H1 (cell line): ENCODE measurements around the gene GSE1. TPM values are rescaled to one million over a fixed set of nuclear protein-coding genes. Genes with fewer than 3 reads are reported as not detected.

Experiments
- CTCF ChIA-PET: fragments of 300-600 bp; sonication (Branson Sonifier 250); formaldehyde crosslinking; loops from one replicate; lab custom pipeline; 2021; ENCODE audit not compliant: partially characterized antibody; lab: Charles Lee
- POLR2A ChIA-PET: fragments of 300-600 bp; sonication (Branson Sonifier 250); formaldehyde crosslinking; loops from one replicate; lab custom pipeline; 2021; ENCODE audit warnings: inconsistent platforms; ENCODE audit not compliant: partially characterized antibody; lab: Charles Lee
- DNase-seq, 2 experiments: peaks; one replicate each; pipeline versions ENCODE4 v3.0.0 to v3.0.0-alpha.2; 2010 to 2022; ENCODE audit warnings: low spot score in 2 of 2, low read depth in 1 of 2, mixed read lengths in 1 of 2
- FAIRE-seq: peaks from 2 replicates; lab custom pipeline; 2011; peaks lifted over from hg19 to GRCh38; lab: Jason Lieb, UNC
- H2AFZ ChIP-seq: 2 replicates; pipeline ENCODE4 v1.8.1; 2012; ENCODE audit warnings: low read length, inconsistent platforms
- H2AK5ac ChIP-seq: 2 replicates; pipeline ENCODE4 v1.6.1; 2013; ENCODE audit warnings: low read depth, low read length
- H2BK120ac ChIP-seq: replicated peaks from 2 replicates; pipeline ENCODE3; 2013; ENCODE audit warnings: low read depth, low read length, inconsistent platforms
- H2BK12ac ChIP-seq: 2 replicates; pipeline ENCODE4 v1.6.1; 2013; ENCODE audit warnings: low read depth, low read length
- H2BK15ac ChIP-seq: 2 replicates; pipeline ENCODE4 v1.6.1; 2013; ENCODE audit warnings: low read length
- H2BK20ac ChIP-seq: 2 replicates; pipeline ENCODE4 v1.6.1; 2013; ENCODE audit warnings: low read length
- H2BK5ac ChIP-seq: 2 replicates; pipeline ENCODE4 v1.6.1; 2013; ENCODE audit warnings: low read depth, low read length
- H3K14ac ChIP-seq: 2 replicates; pipeline ENCODE4 v1.6.1; 2013; ENCODE audit warnings: inconsistent platforms; ENCODE audit not compliant: insufficient read length
- H3K18ac ChIP-seq: 2 replicates; pipeline ENCODE4 v1.6.1; 2013; ENCODE audit warnings: low read length; ENCODE audit errors: extremely low read depth
- H3K23ac ChIP-seq: 2 replicates; pipeline ENCODE4 v1.6.1; 2013; ENCODE audit warnings: inconsistent platforms; ENCODE audit not compliant: insufficient read length
- H3K23me2 ChIP-seq: 2 replicates; pipeline ENCODE4 v1.6.1; 2013; ENCODE audit warnings: low read depth, low read length
- H3K27ac ChIP-seq: 2 replicates; pipeline ENCODE4 v1.6.1; 2011; ENCODE audit warnings: low read depth, low read length, inconsistent platforms
- H3K27me3 ChIP-seq, 4 experiments: replicated peaks in 1 of 4; 1 replicate in 1 of 4; 2 replicates in 3 of 4; pipeline versions ENCODE4 v1.6.1 to v1.8.1; 2011 to 2013; ENCODE audit warnings: low read length in 3 of 4, mild to moderate bottlenecking in 3 of 4, inconsistent platforms in 2 of 4, mixed read lengths in 2 of 4, moderate library complexity in 1 of 4; ENCODE audit not compliant: control insufficient read depth in 3 of 4, insufficient read depth in 3 of 4; ENCODE audit errors: extremely low read depth in 1 of 4
- H3K36me3 ChIP-seq, 4 experiments: 2 replicates each; pipeline versions ENCODE4 v1.6.1 to v1.8.1; 2011 to 2013; ENCODE audit warnings: mild to moderate bottlenecking in 4 of 4, low read length in 3 of 4, moderate library complexity in 2 of 4, control low read depth in 1 of 4, inconsistent platforms in 1 of 4; ENCODE audit not compliant: insufficient read depth in 4 of 4, control insufficient read depth in 2 of 4
- H3K4ac ChIP-seq: replicated peaks from 2 replicates; pipeline ENCODE3; 2013; ENCODE audit warnings: low read length, low read depth, mixed read lengths, inconsistent platforms; ENCODE audit not compliant: insufficient read length
- H3K4me1 ChIP-seq, 4 experiments: replicated peaks in 1 of 4; 1 replicate in 1 of 4; 2 replicates in 3 of 4; pipeline versions ENCODE4 v1.6.1 to v1.8.1; 2011 to 2013; ENCODE audit warnings: low read length in 3 of 4, inconsistent platforms in 2 of 4, mixed read lengths in 1 of 4; ENCODE audit not compliant: insufficient read depth in 4 of 4, control insufficient read depth in 3 of 4
- H3K4me2 ChIP-seq, 2 experiments: 2 replicates each; pipeline versions ENCODE4 v1.6.1 to v1.8.1; 2011 to 2013; ENCODE audit warnings: low read depth in 2 of 2, low read length in 2 of 2, control low read depth in 1 of 2, inconsistent platforms in 1 of 2, mild to moderate bottlenecking in 1 of 2; ENCODE audit not compliant: insufficient read depth in 1 of 2
- H3K4me3 ChIP-seq, 4 experiments: fragments of 200-600, 300-600 bp in 1 of 4; sonication (generic), shearing (Covaris generic), sonication (Bioruptor Twin) in 1 of 4; 2 replicates each; pipeline versions ENCODE4 v1.5.1 to v1.8.1; 2011 to 2016; ENCODE audit warnings: low read length in 4 of 4, low read depth in 3 of 4, control low read depth in 2 of 4, inconsistent platforms in 2 of 4, mild to moderate bottlenecking in 2 of 4, mixed read lengths in 1 of 4, moderate library complexity in 1 of 4; ENCODE audit not compliant: insufficient read depth in 2 of 4; ENCODE audit errors: extremely low read depth in 1 of 4
- H3K56ac ChIP-seq: replicated peaks from 2 replicates; pipeline ENCODE3; 2013; ENCODE audit warnings: low read depth, mild to moderate bottlenecking, mixed read lengths, low read length, inconsistent platforms; ENCODE audit not compliant: insufficient read length
- H3K79me1 ChIP-seq: 2 replicates; pipeline ENCODE4 v1.6.1; 2013; ENCODE audit warnings: low read depth, low read length, control low read depth
- H3K79me2 ChIP-seq, 2 experiments: 2 replicates each; pipeline versions ENCODE4 v1.6.1 to v1.8.1; 2012 to 2013; ENCODE audit warnings: low read length in 2 of 2, mild to moderate bottlenecking in 2 of 2, inconsistent platforms in 1 of 2; ENCODE audit not compliant: insufficient read depth in 2 of 2, control insufficient read depth in 1 of 2
- H3K9ac ChIP-seq, 4 experiments: replicated peaks in 1 of 4; 1 replicate in 1 of 4; 2 replicates in 3 of 4; pipeline versions ENCODE4 v1.6.1 to v1.8.1; 2011 to 2013; ENCODE audit warnings: low read depth in 3 of 4, low read length in 3 of 4, control low read depth in 2 of 4, mild to moderate bottlenecking in 2 of 4, moderate library complexity in 2 of 4, inconsistent platforms in 1 of 4; ENCODE audit errors: extremely low read depth in 1 of 4
- H3K9me3 ChIP-seq, 2 experiments: 2 replicates each; pipeline versions ENCODE4 v1.6.1 to v1.8.1; 2012 to 2013; ENCODE audit warnings: mild to moderate bottlenecking in 2 of 2, moderate library complexity in 2 of 2, control low read depth in 1 of 2, inconsistent platforms in 1 of 2, low read depth in 1 of 2, low read length in 1 of 2, mixed read lengths in 1 of 2; ENCODE audit not compliant: insufficient read depth in 2 of 2
- H4K20me1 ChIP-seq, 2 experiments: replicated peaks in 1 of 2; 2 replicates each; pipeline versions ENCODE3 to v1.8.1; 2011 to 2013; ENCODE audit warnings: inconsistent platforms in 2 of 2, low read length in 2 of 2, mild to moderate bottlenecking in 1 of 2; ENCODE audit not compliant: insufficient read depth in 2 of 2, control insufficient read depth in 1 of 2
- H4K5ac ChIP-seq: 2 replicates; pipeline ENCODE4 v1.6.1; 2013; ENCODE audit warnings: low read length, low read depth, mixed read lengths, inconsistent platforms; ENCODE audit not compliant: insufficient read length
- H4K8ac ChIP-seq: 2 replicates; pipeline ENCODE4 v1.8.0; 2013; ENCODE audit warnings: mild to moderate bottlenecking, moderate library complexity, low read length, inconsistent platforms; ENCODE audit not compliant: insufficient read depth; ENCODE audit errors: extremely low read depth
- H4K91ac ChIP-seq: replicated peaks from 2 replicates; pipeline ENCODE3; 2013; ENCODE audit warnings: low read length, mixed read lengths, inconsistent platforms; ENCODE audit not compliant: insufficient read length
- ATF3 ChIP-seq: IDR thresholded peaks from 2 replicates; pipeline ENCODE4 v1.6.1; 2011; ENCODE audit warnings: low read depth, mild to moderate bottlenecking, low read length; ENCODE audit not compliant: insufficient read depth
- CEBPB ChIP-seq: IDR thresholded peaks from 2 replicates; pipeline ENCODE4 v1.6.1; 2012; ENCODE audit warnings: low read depth, low read length
- CTBP2 ChIP-seq: IDR thresholded peaks from 2 replicates; pipeline ENCODE4 v1.7.0; 2011; ENCODE audit warnings: borderline replicate concordance, mild to moderate bottlenecking, moderate library complexity, mixed read lengths, low read length; ENCODE audit not compliant: insufficient read depth, insufficient read length
- GABPA ChIP-seq: IDR thresholded peaks from 2 replicates; pipeline ENCODE4 v1.6.1; 2011; ENCODE audit warnings: mild to moderate bottlenecking, low read length, moderate library complexity, borderline replicate concordance; ENCODE audit not compliant: insufficient read depth
- JUN ChIP-seq: IDR thresholded peaks from 2 replicates; pipeline ENCODE4 v1.6.1; 2011; ENCODE audit warnings: low read depth, mild to moderate bottlenecking, improper control_type of control experiment, low read length
- MAX ChIP-seq: IDR thresholded peaks from 2 replicates; pipeline ENCODE4 v1.6.1; 2012; ENCODE audit warnings: inconsistent platforms
- NANOG ChIP-seq: IDR thresholded peaks from 2 replicates; pipeline ENCODE4 v1.6.1; 2011; ENCODE audit warnings: low read length, low read depth, mild to moderate bottlenecking, inconsistent platforms; ENCODE audit not compliant: insufficient read depth, poor library complexity, severe bottlenecking
- USF2 ChIP-seq: IDR thresholded peaks from 2 replicates; pipeline ENCODE4 v1.6.1; 2011; ENCODE audit warnings: low read length, improper control_type of control experiment
- WGBS, 2 experiments: shearing (Covaris generic) in 1 of 2; methylation state at CpG; one replicate each; pipeline versions ENCODE4 v1.1.6 to v1.1.7; 2013 to 2015; ENCODE audit warnings: low lambda C conversion rate in 2 of 2, mixed read lengths in 2 of 2, inconsistent platforms in 1 of 2, low coverage in 1 of 2, missing lambda C conversion rate in 1 of 2; ENCODE audit not compliant: insufficient replicate concordance in 2 of 2, insufficient coverage in 1 of 2, insufficient read length in 1 of 2; ENCODE audit errors: extremely low coverage in 1 of 2, missing lambda C conversion rate in 1 of 2; 5-methylcytosine and 5-hydroxymethylcytosine counted together
- polyA plus RNA-seq, 7 experiments: library from polyadenylated mRNA; depleted of rRNA in 3 of 7; stranded (reverse) in 5 of 7; unstranded in 2 of 7; fragments of >200 nt in 5 of 7; fragments of 200-250 nt in 2 of 7; gene quantifications; 1 replicate in 5 of 7; 2 replicates in 1 of 7; 4 replicates in 1 of 7; pipeline versions ENCODE4 v1.2.1 to v1.2.3, GENCODE V29; 2011 to 2013; ENCODE audit warnings: missing spikeins in 2 of 7, mixed read lengths in 2 of 7
- total RNA-seq: library from RNA; stranded (reverse); fragmentation: NEBNext Ultra II Directional; extraction: Animal tissue kit (Norgen Biotek cat#: 25700); gene quantifications from 2 replicates; pipeline ENCODE4 v1.2.1, GENCODE V29; 2021

The GSE1 gene
- total and polyA plus RNA-seq, 2 of the 8 experiments (the other 6 are each of a cell fraction or from before 2014, with no cell fraction given): 26.0 to 65.6 TPM

- H3K4me1 ChIP-seq: peaks cover 0 to 21% (median 12%) of the 10 kb centered on the region in 4 experiments; a peak in 6 of 7 replicates
- H3K79me1 ChIP-seq: peaks cover 44% of the 10 kb centered on the region
- H4K8ac ChIP-seq: peak overlapping the region; percentile 72; the same call in 1 of the 2 replicates
- H3K4ac ChIP-seq: no peak overlapping the region
- H2AFZ ChIP-seq: no peak overlapping the region
- H3K79me2 ChIP-seq: peaks cover 30 to 100% of the 10 kb centered on the region in 2 experiments
- peak overlapping the region; percentile 78 for H3K18ac ChIP-seq
- H3K4me3 ChIP-seq: peak overlapping the region in 3 of 4 experiments; percentile 20 to 50 (median 21); a peak in 5 of 8 replicates
- peak overlapping the region; percentile 19 to 69 for H3K4me2 ChIP-seq
- no peak overlapping the region for H4K5ac ChIP-seq
- H2BK12ac ChIP-seq: no peak overlapping the region
- H3K9ac ChIP-seq: no peak overlapping the region
- TF ChIP-seq USF2: peak; percentile 43; the same call in 1 of the 2 replicates
- 0 out of 2 replicates have a peak, but pooled peaks have one; percentile 15 for TF ChIP-seq ATF3
- TF ChIP-seq CTBP2: no peak
- peak; percentile 64 for TF ChIP-seq NANOG
- TF ChIP-seq JUN: no peak
- TF ChIP-seq GABPA: peak; percentile 62; the same call in 1 of the 2 replicates
- no peak for TF ChIP-seq CEBPB
- peak; percentile 59 for TF ChIP-seq MAX
- TF ChIP-seq, all 59 proteins: peak for 5
- no peak overlapping the region; the same call in 1 of the 2 replicates for H3K27ac ChIP-seq
- H2BK120ac ChIP-seq: no peak overlapping the region
- H2BK20ac ChIP-seq: no peak overlapping the region
- H3K14ac ChIP-seq: no peak overlapping the region
- H3K9me3 ChIP-seq: peaks cover 9 to 10% of the 10 kb centered on the region in 2 experiments; a peak in 3 of 4 replicates
- peaks cover 69 to 73% of the 10 kb centered on the region in 2 experiments for H4K20me1 ChIP-seq
- H3K36me3 ChIP-seq: peaks cover 0 to 6% (median 2%) of the 10 kb centered on the region in 4 experiments; a peak in 3 of 8 replicates
- no peak overlapping the region for H2BK5ac ChIP-seq
- H3K27me3 ChIP-seq: no peaks in the 10 kb centered on the region; a peak in 1 of 7 replicates
- no peak overlapping the region for H4K91ac ChIP-seq
- no peak overlapping the region for H2BK15ac ChIP-seq
- 14% methylated on average over 29 of the region's 37 CpGs; no CpG with 5 or more reads in 1 of the 2 experiments for WGBS, 2 experiments
- ChIA-PET POLR2A (interaction anchor here (1.1 to 3.7 kb wide), 3 partner anchors 10 to 16 kb away, joined by 3 to 19 read pairs (median 3); no protein-coding TSS in a partner anchor), CTCF (interaction anchor here (0.6 to 7.2 kb wide), 13 partner anchors 9 to 256 kb away, joined by 3 to 93 read pairs (median 5); no protein-coding TSS in a partner anchor)
- H2AK5ac ChIP-seq: no peak overlapping the region
- FAIRE-seq (no peak), DNase-seq (peak in 1 of 2 experiments; percentile 71)
- H3K56ac ChIP-seq: no peak overlapping the region
- no peak overlapping the region for H3K23ac ChIP-seq
- no peaks in the 10 kb centered on the region for H3K23me2 ChIP-seq
Observed at GRCh38 chr16:85626191-85626981, 13.3 kb downstream of the GSE1 start.
